ENCODE results near the gene BRD3OS. TPM values are rescaled to one million over a fixed set of nuclear protein-coding genes. Genes with fewer than 3 reads are reported as not detected.

The BRD3OS gene
- total and polyA plus RNA-seq, 2 of the 4 experiments (the other 2 are of a cell fraction): 15.8 to 20.7 TPM

DNA sequence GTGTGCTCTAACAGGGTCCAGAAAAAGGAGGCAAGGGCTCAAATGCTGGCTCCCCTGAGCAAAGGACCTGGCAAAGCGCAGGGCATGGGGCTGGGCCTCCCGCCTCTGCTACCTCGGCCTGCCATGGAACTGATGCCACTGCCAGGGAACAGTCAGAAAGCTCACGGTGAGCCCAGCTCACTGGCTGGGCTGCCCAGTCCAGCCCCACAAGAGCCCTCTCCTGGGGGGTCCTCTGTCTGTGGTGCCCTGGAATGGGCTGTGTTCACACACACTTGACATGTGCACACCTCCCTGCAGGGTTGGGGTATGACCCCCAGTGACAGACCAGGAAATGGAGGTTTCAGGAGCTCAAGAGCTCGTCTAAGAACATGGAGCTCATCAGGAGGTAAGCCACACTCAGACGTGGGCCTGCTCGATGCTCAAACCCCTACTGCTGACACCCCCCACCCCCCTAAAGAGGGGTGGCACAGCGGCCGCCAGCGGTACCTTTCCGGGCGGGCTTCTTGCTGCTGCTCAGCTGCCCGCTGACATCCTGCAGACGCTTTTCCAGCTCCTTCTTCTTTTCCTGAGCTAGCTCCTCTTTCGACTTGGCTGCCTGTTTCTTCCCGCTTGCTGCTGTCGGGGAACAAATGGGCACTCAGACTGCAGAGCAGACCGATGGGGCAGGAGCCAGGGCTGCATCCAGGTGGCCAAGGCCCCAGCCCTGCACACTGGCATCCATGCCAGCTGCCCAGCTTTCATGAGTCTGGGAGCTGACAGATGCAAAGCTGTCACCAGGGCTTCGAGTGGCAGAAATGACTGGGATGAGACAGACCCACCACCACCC, 9.1 kb downstream of the BRD3OS start:
- H2BK20ac ChIP-seq (ENCODE audit: low read depth, low read length): no peak overlapping the region
- H3K36me3 ChIP-seq (ENCODE audit: control insufficient read depth, insufficient read depth, low read length): peaks cover 55% of the 10 kb centered on the region
- H3K18ac ChIP-seq (ENCODE audit: low read depth, low read length): no peak overlapping the region
- H3K4me3 ChIP-seq (ENCODE audit: insufficient read depth, low read depth, low read length): no peak overlapping the region
- no peak overlapping the region for H4K91ac ChIP-seq (ENCODE audit: insufficient read depth, low read depth, low read length)
- H2AFZ ChIP-seq (replicated peaks; ENCODE audit: low read length, poor library complexity): no peak overlapping the region
- POLR2A ChIA-PET (ENCODE audit: unreplicated experiment): no interaction called here
- H3K79me1 ChIP-seq (ENCODE audit: low read depth in 1 of 2, low read length in 2 of 2): peaks cover 0 to 3% of the 10 kb centered on the region in 2 experiments; a peak in 1 of 4 replicates
- H3K27me3 ChIP-seq (ENCODE audit: control insufficient read depth, insufficient read depth, low read length): no peaks in the 10 kb centered on the region
- H3K4me1 ChIP-seq (ENCODE audit: control insufficient read depth, insufficient read depth, low read length): no peaks in the 10 kb centered on the region
- H3K27ac ChIP-seq (ENCODE audit: insufficient read depth, low read length): no peak overlapping the region
- H3K9me3 ChIP-seq (ENCODE audit: control insufficient read depth, insufficient read depth, low read length): no peaks in the 10 kb centered on the region
- TF ChIP-seq NFE2L2 (IDR thresholded peaks at IDR 0.05; ENCODE audit: low read depth, low read length) (no peak), MAZ (IDR thresholded peaks at IDR 0.05; ENCODE audit: borderline replicate concordance, low read depth, low read length) (no peak), MAFK (IDR thresholded peaks at IDR 0.05; ENCODE audit: low read depth, low read length) (no peak), BHLHE40 (IDR thresholded peaks at IDR 0.05; ENCODE audit: low read depth, low read length) (no peak), CEBPB (IDR thresholded peaks at IDR 0.05; ENCODE audit: low read depth, low read length) (no peak), RCOR1 (IDR thresholded peaks at IDR 0.05; ENCODE audit: insufficient replicate concordance, low read length) (no peak)
- H4K8ac ChIP-seq (ENCODE audit: low read depth in 2 of 2, low read length in 2 of 2): no peak overlapping the region
- no peak overlapping the region for H3K14ac ChIP-seq (replicated peaks; ENCODE audit: low read depth, low read length)
- no peaks in the 10 kb centered on the region; the same call in 1 of the 2 replicates for H4K20me1 ChIP-seq (ENCODE audit: insufficient read depth, low read length)
- CTCF ChIA-PET: no interaction called here
- H2BK5ac ChIP-seq (ENCODE audit: low read depth, low read length, poor library complexity, severe bottlenecking): no peak overlapping the region
- H2BK15ac ChIP-seq (ENCODE audit: low read depth, low read length): no peak overlapping the region
- H3K4me2 ChIP-seq (ENCODE audit: low read depth, low read length): no peak overlapping the region
- no peak overlapping the region for H2AK5ac ChIP-seq (ENCODE audit: low read depth, low read length)
- DNase-seq (no peak), ATAC-seq (ENCODE audit: low read depth) (no peak)
- H3K9ac ChIP-seq (ENCODE audit: low read depth, low read length): no peak overlapping the region
- intact Hi-C loops (cut with micrococcal nuclease) (no loop called here), in situ Hi-C loops (cut with MboI; ENCODE audit: low sequenced_read_pairs) (no loop called here), dilution Hi-C loops (cut with HindIII; ENCODE audit: low sequenced_read_pairs, unreplicated experiment) (no loop called here)
- BruUV-seq (replicated peaks): no TSS peak
- H3K4ac ChIP-seq (ENCODE audit: low read depth, low read length): no peak overlapping the region
- H3K9me1 ChIP-seq (ENCODE audit: insufficient read depth, low read length): no peaks in the 10 kb centered on the region
- no peak overlapping the region for H4K5ac ChIP-seq (ENCODE audit: low read depth, low read length)
- H3K56ac ChIP-seq (ENCODE audit: extremely low read depth, insufficient read depth, low read length): no peak overlapping the region
- H2BK120ac ChIP-seq (ENCODE audit: low read depth, low read length): no peak overlapping the region
- no peak overlapping the region for H2AK9ac ChIP-seq (replicated peaks; ENCODE audit: low read depth, low read length, poor library complexity)
- WGBS, 2 experiments (ENCODE audit: extremely low coverage in 2 of 2, insufficient read length in 1 of 2): 95% methylated on average over 9 of the region's 19 CpGs; no CpG with 5 or more reads in 1 of the 2 experiments
- no peak overlapping the region for H3K23ac ChIP-seq (ENCODE audit: low read depth, low read length)
